ENCODE results near the gene CORO1C.

DNA sequence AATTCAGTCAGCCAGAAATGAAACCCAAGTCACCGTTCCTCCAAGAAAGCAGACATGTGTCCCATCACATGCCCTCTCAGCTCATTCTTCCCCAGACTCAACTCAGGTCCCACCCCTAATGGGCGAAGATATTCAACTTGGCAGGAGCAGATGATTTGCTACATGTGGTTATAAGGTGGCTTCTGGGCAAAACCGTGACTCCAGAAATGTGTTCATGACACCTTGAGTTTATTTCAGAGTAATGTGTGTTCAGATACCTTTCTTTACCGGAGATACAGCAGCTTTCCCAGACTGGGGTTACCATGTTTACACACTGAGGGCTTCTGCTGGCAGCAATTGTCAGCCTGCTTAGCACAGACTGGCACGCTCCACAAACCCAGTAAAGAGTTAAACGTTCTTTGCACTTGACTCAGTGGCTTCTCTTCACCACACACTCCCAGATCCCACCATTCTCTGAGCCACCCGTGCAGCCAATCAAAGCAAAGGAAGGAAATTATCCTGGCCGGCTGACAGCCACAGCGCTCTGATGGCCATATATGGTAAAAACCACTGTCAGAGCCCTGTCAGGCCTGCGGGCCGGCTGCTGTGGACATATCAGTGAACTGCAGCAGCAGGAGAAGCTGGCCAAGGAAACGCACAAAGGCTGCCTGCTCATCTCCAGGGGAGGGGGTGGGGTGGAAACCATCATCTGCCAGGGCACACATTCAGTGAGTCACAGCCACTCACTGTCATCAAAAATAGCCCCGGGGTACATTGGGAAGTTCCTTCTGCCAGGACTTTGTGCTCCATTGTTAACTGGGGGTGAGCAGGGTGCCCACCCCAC lies 39.9 kb downstream of the CORO1C start:
- no peak for TF ChIP-seq ZNF274 (IDR thresholded peaks at IDR 0.05; ENCODE audit: low read depth, low read length)
- peak in 1 of 3 experiments; percentile 28; a peak in 3 of 6 replicates for TF ChIP-seq CTCF (IDR thresholded peaks at IDR 0.05 in 2 of 3, conservative IDR thresholded peaks at IDR 0.05 in 1 of 3; ENCODE audit: borderline replicate concordance in 1 of 3, insufficient read depth in 1 of 3, low read depth in 2 of 3, low read length in 2 of 3)
- TF ChIP-seq SP1 (IDR thresholded peaks at IDR 0.05; ENCODE audit: low read depth): peak; percentile 44
- peak; percentile 19; the same call in 1 of the 2 replicates for TF ChIP-seq POLR2AphosphoS5 (IDR thresholded peaks at IDR 0.05; ENCODE audit: low read depth, low read length)
- no peak for TF ChIP-seq EZH2 (IDR thresholded peaks at IDR 0.05)
- TF ChIP-seq JUND (IDR thresholded peaks at IDR 0.05): peak; percentile 66
- TF ChIP-seq ZBTB33 (IDR thresholded peaks at IDR 0.05; ENCODE audit: extremely low read depth, insufficient replicate concordance, low read length): no peak
- 0 out of 2 replicates have a peak, but pooled peaks have one; percentile 16 for TF ChIP-seq RAD21 (IDR thresholded peaks at IDR 0.05; ENCODE audit: low read depth)
- TF ChIP-seq TCF7L2 (IDR thresholded peaks at IDR 0.05; ENCODE audit: borderline replicate concordance, extremely low read depth, insufficient read depth, insufficient read length): no peak
- TF ChIP-seq POLR2A (IDR thresholded peaks at IDR 0.05; ENCODE audit: borderline replicate concordance, extremely low read depth, insufficient read depth, insufficient read length): no peak

All from HCT116 (cell line).